DLD1 (cell line): ENCODE measurements around the gene TTC39C.

Experiments
- in situ Hi-C: cut with HindIII; loops from 2 replicates; pipeline ENCODE4 v1.10.0; 2017; ENCODE audit warnings: low sequenced_read_pairs

The TTC39C gene

GRCh38 chr18:24177499-24178133 lies 163.1 kb downstream of the TTC39C start:
- in situ Hi-C loops = no loop called here

GRCh38 chr18:24180048-24180447 lies 165.5 kb downstream of the TTC39C start:
- in situ Hi-C loops = no loop called here

GRCh38 chr18:24181806-24182205 lies 167.3 kb downstream of the TTC39C start:
- in situ Hi-C loops = no loop called here
